ENCODE measurements around the gene MOB3B. TPM values are rescaled to one million over a fixed set of nuclear protein-coding genes. Genes with fewer than 3 reads are reported as not detected.

Gene MOB3B
- total RNA-seq, 1 donor from 2014 or later = 1.4 TPM

- H3K4me3 ChIP-seq (ENCODE audit: low read depth, low read length) = no peak overlapping the region
- H3K36me3 ChIP-seq (ENCODE audit: control insufficient read depth, insufficient read depth, low read length) = no peaks in the 10 kb centered on the region
- no peaks in the 10 kb centered on the region for H3K27me3 ChIP-seq (ENCODE audit: control insufficient read depth, insufficient read depth, low read length)
- DNase-seq (ENCODE audit: low read depth) = no peak
- no peak for TF ChIP-seq CTCF (IDR thresholded peaks at IDR 0.05; ENCODE audit: insufficient read depth, low read length, poor library complexity, severe bottlenecking)
These were observed 218.4 kb downstream of the MOB3B start for GRCh38 chr9:27311184-27311583.

- no peak for DNase-seq (ENCODE audit: low read depth)
- no peak for TF ChIP-seq CTCF (IDR thresholded peaks at IDR 0.05; ENCODE audit: insufficient read depth, low read length, poor library complexity, severe bottlenecking)
- Histone ChIP-seq H3K36me3 (ENCODE audit: control insufficient read depth, insufficient read depth, low read length) (no peaks in the 10 kb centered on the region), H3K4me3 (ENCODE audit: low read depth, low read length) (no peak overlapping the region), H3K27me3 (ENCODE audit: control insufficient read depth, insufficient read depth, low read length) (no peaks in the 10 kb centered on the region)
These were observed 219.0 kb downstream of the MOB3B start for GRCh38 chr9:27310582-27310981.

GRCh38 chr9:27308691-27309390 is 220.8 kb downstream of the MOB3B start:
- Histone ChIP-seq H3K4me3 (ENCODE audit: low read depth, low read length) (no peak overlapping the region), H3K36me3 (ENCODE audit: control insufficient read depth, insufficient read depth, low read length) (no peaks in the 10 kb centered on the region), H3K27me3 (ENCODE audit: control insufficient read depth, insufficient read depth, low read length) (no peaks in the 10 kb centered on the region)
- TF ChIP-seq CTCF (IDR thresholded peaks at IDR 0.05; ENCODE audit: insufficient read depth, low read length, poor library complexity, severe bottlenecking) = no peak
- no peak for DNase-seq (ENCODE audit: low read depth)

GRCh38 chr9:27304521-27304920 is 225.1 kb downstream of the MOB3B start:
- H3K4me3 ChIP-seq (ENCODE audit: low read depth, low read length) = no peak overlapping the region
- no peaks in the 10 kb centered on the region for H3K36me3 ChIP-seq (ENCODE audit: control insufficient read depth, insufficient read depth, low read length)
- TF ChIP-seq CTCF (IDR thresholded peaks at IDR 0.05; ENCODE audit: insufficient read depth, low read length, poor library complexity, severe bottlenecking) = no peak
- no peaks in the 10 kb centered on the region for H3K27me3 ChIP-seq (ENCODE audit: control insufficient read depth, insufficient read depth, low read length)
- no peak for DNase-seq (ENCODE audit: low read depth)

- Histone ChIP-seq H3K36me3 (ENCODE audit: control insufficient read depth, insufficient read depth, low read length) (no peaks in the 10 kb centered on the region), H3K27me3 (ENCODE audit: control insufficient read depth, insufficient read depth, low read length) (no peaks in the 10 kb centered on the region), H3K4me3 (ENCODE audit: low read depth, low read length) (no peak overlapping the region)
- no peak for TF ChIP-seq CTCF (IDR thresholded peaks at IDR 0.05; ENCODE audit: insufficient read depth, low read length, poor library complexity, severe bottlenecking)
- DNase-seq (ENCODE audit: low read depth) = peak; percentile 12
These were observed 226.4 kb downstream of the MOB3B start for GRCh38 chr9:27303219-27303618.

GRCh38 chr9:27297050-27297449 is 232.6 kb downstream of the MOB3B start, which contains the start of gene EQTN:
EQTN (minus strand) TSS chr9:27297150; CDS start chr9:27297055, 95 bp downstream.
- no peaks in the 10 kb centered on the region for H3K27me3 ChIP-seq (ENCODE audit: control insufficient read depth, insufficient read depth, low read length)

More at GRCh38 chr9:27297050-27297449, 232.6 kb downstream of the MOB3B start, which contains the start of gene EQTN:
- TF ChIP-seq CTCF (IDR thresholded peaks at IDR 0.05; ENCODE audit: insufficient read depth, low read length, poor library complexity, severe bottlenecking) = no peak
- no peaks in the 10 kb centered on the region for H3K36me3 ChIP-seq (ENCODE audit: control insufficient read depth, insufficient read depth, low read length)
- DNase-seq (ENCODE audit: low read depth) = no peak
- no peak within 1 kb of the TSS for H3K4me3 ChIP-seq (ENCODE audit: low read depth, low read length)

Measured in kidney epithelial cell (primary cell).